CD4-positive, alpha-beta T cell (primary cell): Measurements from ENCODE around the gene PARP12. TPM values are rescaled to one million over a fixed set of nuclear protein-coding genes. Genes with fewer than 3 reads are reported as not detected.

ENCODE experiments used
- ATAC-seq: fragments of 200-7000 bp; cut with Tn5 transposase; one replicate; pipeline ENCODE4 v1.10.0; 2022; ENCODE audit warnings: mild to moderate bottlenecking; ENCODE audit not compliant: poor library complexity
- CTCF ChIA-PET: fragments of 350-600 bp; sonication (Branson Sonifier 250); formaldehyde crosslinking; loops from one replicate; lab custom pipeline; 2021; ENCODE audit warnings: antibody characterized with exemption, inconsistent platforms; lab: Charles Lee
- POLR2A ChIA-PET: fragments of 350-600 bp; sonication (Branson Sonifier 250); formaldehyde crosslinking; loops from one replicate; lab custom pipeline; 2021; ENCODE audit warnings: antibody characterized with exemption, inconsistent platforms; lab: Charles Lee
- DNase-seq, 14 experiments: peaks; one replicate each; pipeline ENCODE4 v3.0.0-alpha.2; 2013 to 2020; ENCODE audit warnings: mixed read lengths in 2 of 14
- H3K27ac ChIP-seq, 2 donors: one replicate each; pipeline versions ENCODE4 v1.5.1 to v1.7.0; 2013; ENCODE audit warnings: low read length in 2 of 2, low read depth in 1 of 2, mild to moderate bottlenecking in 1 of 2
- H3K27me3 ChIP-seq, 2 experiments: 1 replicate in 1 of 2; 2 replicates in 1 of 2; pipeline versions ENCODE4 v1.6.1 to v1.7.0; 2013; ENCODE audit warnings: low read length in 2 of 2, control low read depth in 1 of 2, mild to moderate bottlenecking in 1 of 2, moderate library complexity in 1 of 2; ENCODE audit not compliant: insufficient read depth in 2 of 2, control insufficient read depth in 1 of 2
- H3K36me3 ChIP-seq: one replicate; pipeline ENCODE4 v1.6.1; 2013; ENCODE audit warnings: low read length, control low read depth; ENCODE audit not compliant: insufficient read depth
- H3K4me1 ChIP-seq: one replicate; pipeline ENCODE4 v1.6.1; 2013; ENCODE audit warnings: low read length, control low read depth; ENCODE audit not compliant: insufficient read depth
- H3K4me3 ChIP-seq: one replicate; pipeline ENCODE4 v1.5.1; 2013; ENCODE audit warnings: mild to moderate bottlenecking, low read length, moderate library complexity
- H3K9me3 ChIP-seq, 2 experiments: 1 replicate in 1 of 2; 2 replicates in 1 of 2; pipeline versions ENCODE4 v1.6.1 to v1.7.0; 2013; ENCODE audit warnings: low read length in 2 of 2, mild to moderate bottlenecking in 2 of 2, control low read depth in 1 of 2, moderate library complexity in 1 of 2; ENCODE audit not compliant: control insufficient read depth in 1 of 2, insufficient read depth in 1 of 2
- H3K27ac Mint-ChIP-seq: one replicate; pipeline ENCODE4 v1.8.0; 2020; ENCODE audit warnings: mixed read lengths
- H3K27me3 Mint-ChIP-seq: one replicate; pipeline ENCODE4 v1.8.0; 2021; ENCODE audit warnings: mixed read lengths
- H3K36me3 Mint-ChIP-seq: one replicate; pipeline ENCODE4 v1.8.0; 2021; ENCODE audit warnings: low read depth, mixed read lengths
- H3K4me1 Mint-ChIP-seq: one replicate; pipeline ENCODE4 v1.8.0; 2021; ENCODE audit warnings: low read depth, mixed read lengths
- H3K4me3 Mint-ChIP-seq: one replicate; pipeline ENCODE4 v1.8.0; 2020; ENCODE audit warnings: mild to moderate bottlenecking, mixed read lengths
- H3K9me3 Mint-ChIP-seq: one replicate; pipeline ENCODE4 v1.8.0; 2020; ENCODE audit warnings: mixed read lengths
- CTCF ChIP-seq: fragments of 200-600 bp; IDR thresholded peaks from one replicate; pipeline ENCODE4 v1.8.0; 2022; ENCODE audit warnings: antibody characterized with exemption, mild to moderate bottlenecking
- intact Hi-C, 2 experiments: fragments of 100-400 bp; cut with DNase I in 1 of 2; cut with micrococcal nuclease in 1 of 2; formaldehyde crosslinking; loops; one replicate each; pipeline versions ENCODE4 v1.15.1 to v1.9.0; 2023 to 2025; cut with DNase I, micrococcal nuclease
- total RNA-seq, 174 experiments: library from RNA in 2 of 174; stranded (reverse) in 2 of 174; gene quantifications; one replicate each; pipeline ENCODE4 v1.2.3 and lab custom pipeline; 2021 to 2026

PARP12 gene
- total RNA-seq, 2 experiments from 2014 or later, result 76.7 to 78.5 TPM

- Histone ChIP-seq H3K4me1 (no peaks in the 10 kb centered on the region), H3K27ac (no peak overlapping the region), H3K9me3 (peaks cover 0 to 3% of the 10 kb centered on the region in 2 experiments), H3K4me3 (no peak overlapping the region), H3K36me3 (no peaks in the 10 kb centered on the region), H3K27me3 (no peaks in the 10 kb centered on the region)
- Mint-ChIP-seq H3K9me3 (no peaks in the 10 kb centered on the region), H3K4me1 (no peaks in the 10 kb centered on the region), H3K4me3 (no peak overlapping the region), H3K36me3 (no peaks in the 10 kb centered on the region), H3K27me3 (no peaks in the 10 kb centered on the region), H3K27ac (no peak overlapping the region)
- ChIA-PET CTCF (no interaction called here), POLR2A (no interaction called here)
- ATAC-seq (no peak), DNase-seq (no peak)
- intact Hi-C loops, result no loop called here
- no peak for TF ChIP-seq CTCF
Measured at GRCh38 chr7:139990571-139991268, 72.0 kb downstream of the PARP12 start.

GRCh38 chr7:139990142-139990535 is 72.6 kb downstream of the PARP12 start:
- H3K4me3 Mint-ChIP-seq, result no peak overlapping the region
- CTCF ChIA-PET, result no interaction called here
- Histone ChIP-seq H3K27me3 (no peaks in the 10 kb centered on the region), H3K4me1 (no peaks in the 10 kb centered on the region), H3K27ac (no peak overlapping the region), H3K4me3 (no peak overlapping the region), H3K9me3 (peaks cover 0 to 4% of the 10 kb centered on the region in 2 experiments), H3K36me3 (no peaks in the 10 kb centered on the region)
- H3K27me3 Mint-ChIP-seq, result no peaks in the 10 kb centered on the region
- H3K9me3 Mint-ChIP-seq, result no peaks in the 10 kb centered on the region
- no peaks in the 10 kb centered on the region for H3K4me1 Mint-ChIP-seq
- ATAC-seq (no peak), DNase-seq (no peak)
- H3K27ac Mint-ChIP-seq, result no peak overlapping the region
- intact Hi-C loops, result no loop called here
- TF ChIP-seq CTCF, result no peak
- POLR2A ChIA-PET, result no interaction called here
- H3K36me3 Mint-ChIP-seq, result no peaks in the 10 kb centered on the region

- no peaks in the 10 kb centered on the region for H3K9me3 Mint-ChIP-seq
- H3K4me3 Mint-ChIP-seq, result no peak overlapping the region
- no peak overlapping the region for H3K27ac Mint-ChIP-seq
- H3K36me3 Mint-ChIP-seq, result no peaks in the 10 kb centered on the region
- no peak for DNase-seq
- POLR2A ChIA-PET, result no interaction called here
- H3K4me1 Mint-ChIP-seq, result no peaks in the 10 kb centered on the region
- no peak for ATAC-seq
- Histone ChIP-seq H3K27me3 (no peaks in the 10 kb centered on the region), H3K36me3 (no peaks in the 10 kb centered on the region), H3K4me1 (no peaks in the 10 kb centered on the region), H3K27ac (no peak overlapping the region), H3K4me3 (no peak overlapping the region), H3K9me3 (peaks cover 0 to 4% of the 10 kb centered on the region in 2 experiments)
- CTCF ChIA-PET, result no interaction called here
- TF ChIP-seq CTCF, result no peak
- intact Hi-C loops, result no loop called here
- no peaks in the 10 kb centered on the region for H3K27me3 Mint-ChIP-seq
Measured at GRCh38 chr7:139989366-139990141, 73.2 kb downstream of the PARP12 start.
